Upper lobe of right lung (tissue), 1 donor: ENCODE data around the gene HDAC10. TPM values are rescaled to one million over a fixed set of nuclear protein-coding genes. Genes with fewer than 3 reads are reported as not detected.

Experiments
- ATAC-seq: fragments of 200-7000 bp; cut with Tn5 transposase; one replicate; pipeline ENCODE4 v1.9.1; 2020; ENCODE audit warnings: mild to moderate bottlenecking, moderate library complexity
- DNase-seq: peaks from one replicate; pipeline ENCODE4 v3.0.0-alpha.2; 2020
- H3K27ac ChIP-seq: fragments of 200-600 bp; one replicate; pipeline ENCODE4 v1.8.0; 2022
- H3K27me3 ChIP-seq: fragments of 200-600 bp; one replicate; pipeline ENCODE4 v1.8.0; 2022; ENCODE audit warnings: mild to moderate bottlenecking
- H3K36me3 ChIP-seq: fragments of 200-600 bp; one replicate; pipeline ENCODE4 v1.8.0; 2022
- H3K4me1 ChIP-seq: fragments of 200-600 bp; one replicate; pipeline ENCODE4 v1.8.0; 2022
- H3K4me3 ChIP-seq: fragments of 200-600 bp; one replicate; pipeline ENCODE4 v1.8.0; 2022; ENCODE audit warnings: mild to moderate bottlenecking
- H3K9me3 ChIP-seq: fragments of 200-600 bp; one replicate; pipeline ENCODE4 v1.8.0; 2022
- CTCF ChIP-seq: fragments of 200-600 bp; IDR thresholded peaks from one replicate; pipeline ENCODE4 v1.8.0; 2022; ENCODE audit warnings: antibody characterized with exemption
- intact Hi-C: fragments of 100-400 bp; cut with DNase I; formaldehyde crosslinking; loops from one replicate; pipeline ENCODE4 v1.11.0; 2022
- total RNA-seq: library from RNA; stranded (reverse); fragmentation: NEBNext Ultra II Directional; extraction: Animal tissue kit (Norgen Biotek cat#: 25700); gene quantifications from one replicate; pipeline ENCODE4 v1.2.1, GENCODE V29; 2021
- donor health status: DM: no; HTN: yes; CAD: no; lungs with severe emphysema.

The HDAC10 gene
- total RNA-seq, 1 donor from 2014 or later: 48.9 TPM

- Histone ChIP-seq H3K27me3 (peaks cover 15% of the 10 kb centered on the region), H3K36me3 (no peaks in the 10 kb centered on the region), H3K4me1 (peaks cover 12% of the 10 kb centered on the region), H3K9me3 (no peaks in the 10 kb centered on the region), H3K4me3 (peak within 1 kb of the TSS; percentile 50), H3K27ac (peak within 1 kb of the TSS; percentile 17)
- ATAC-seq (peak; percentile 15), DNase-seq (no peak)
- intact Hi-C loops: loop anchor here (10.0 kb wide), 1 partner anchor 243 kb away; the partner anchor contains the start of genes LMF2 and NCAPH2
- no peak for TF ChIP-seq CTCF
These were observed 10.8 kb upstream of the HDAC10 start, which contains the start of gene MAPK12 for GRCh38 chr22:50261615-50262459. Gene MAPK12, minus strand, starts transcription at chr22:50261683. Its CDS starts 174 bp downstream, at chr22:50261509.

GRCh38 chr22:50260801-50261614, 9.9 kb upstream of the HDAC10 start:
- H3K36me3 ChIP-seq: no peaks in the 10 kb centered on the region
- peak overlapping the region; percentile 17 for H3K27ac ChIP-seq
- H3K4me1 ChIP-seq: peaks cover 12% of the 10 kb centered on the region
- TF ChIP-seq CTCF: no peak
- intact Hi-C loops: loop anchor here (10.0 kb wide), 1 partner anchor 244 kb away; the partner anchor contains the start of genes LMF2 and NCAPH2
- DNase-seq (no peak), ATAC-seq (peak; percentile 8)
- peak overlapping the region; percentile 50 for H3K4me3 ChIP-seq
- H3K27me3 ChIP-seq: peaks cover 15% of the 10 kb centered on the region
- H3K9me3 ChIP-seq: no peaks in the 10 kb centered on the region

- peak overlapping the region; percentile 50 for H3K4me3 ChIP-seq
- DNase-seq (no peak), ATAC-seq (no peak)
- H3K36me3 ChIP-seq: no peaks in the 10 kb centered on the region
- TF ChIP-seq CTCF: no peak
- H3K27ac ChIP-seq: peak overlapping the region; percentile 17
- H3K4me1 ChIP-seq: peaks cover 12% of the 10 kb centered on the region
- intact Hi-C loops: loop anchor here (10.0 kb wide), 1 partner anchor 244 kb away; the partner anchor contains the start of genes LMF2 and NCAPH2
- peaks cover 15% of the 10 kb centered on the region for H3K27me3 ChIP-seq
- H3K9me3 ChIP-seq: no peaks in the 10 kb centered on the region
These were observed 9.4 kb upstream of the HDAC10 start for GRCh38 chr22:50260434-50260800.

GRCh38 chr22:50259302-50259701, 8.2 kb upstream of the HDAC10 start:
- DNase-seq: no peak
- H3K4me3 ChIP-seq: no peak overlapping the region
- no peak for TF ChIP-seq CTCF
- no peak overlapping the region for H3K27ac ChIP-seq
- no peaks in the 10 kb centered on the region for H3K9me3 ChIP-seq
- H3K36me3 ChIP-seq: no peaks in the 10 kb centered on the region
- H3K4me1 ChIP-seq: peaks cover 12% of the 10 kb centered on the region
- intact Hi-C loops: no loop called here
- no peak for ATAC-seq
- peaks cover 15% of the 10 kb centered on the region for H3K27me3 ChIP-seq

GRCh38 chr22:50258361-50259292, 7.6 kb upstream of the HDAC10 start:
- ATAC-seq (no peak), DNase-seq (no peak)
- Histone ChIP-seq H3K4me1 (peaks cover 12% of the 10 kb centered on the region), H3K4me3 (no peak overlapping the region), H3K27me3 (peaks cover 15% of the 10 kb centered on the region), H3K27ac (no peak overlapping the region), H3K9me3 (no peaks in the 10 kb centered on the region), H3K36me3 (no peaks in the 10 kb centered on the region)
- no peak for TF ChIP-seq CTCF
- intact Hi-C loops: no loop called here
